GM20000 (cell line): ENCODE results near the gene SH3GLB2.
A peak's percentile ranks its signal among the peaks of the same experiment; 100 is the strongest.

Experiments
- DNase-seq: peaks from one replicate; pipeline ENCODE4 v3.0.0; 2012; ENCODE audit warnings: low spot score
- TF ChIP-seq, protein P1 (sequence below): IDR thresholded peaks from 2 replicates; pipeline ENCODE4 v1.5.1; 2012; ENCODE audit warnings: mild to moderate bottlenecking, control low read depth; ENCODE audit errors: extremely low read depth, missing control alignments

SH3GLB2 gene

DNA sequence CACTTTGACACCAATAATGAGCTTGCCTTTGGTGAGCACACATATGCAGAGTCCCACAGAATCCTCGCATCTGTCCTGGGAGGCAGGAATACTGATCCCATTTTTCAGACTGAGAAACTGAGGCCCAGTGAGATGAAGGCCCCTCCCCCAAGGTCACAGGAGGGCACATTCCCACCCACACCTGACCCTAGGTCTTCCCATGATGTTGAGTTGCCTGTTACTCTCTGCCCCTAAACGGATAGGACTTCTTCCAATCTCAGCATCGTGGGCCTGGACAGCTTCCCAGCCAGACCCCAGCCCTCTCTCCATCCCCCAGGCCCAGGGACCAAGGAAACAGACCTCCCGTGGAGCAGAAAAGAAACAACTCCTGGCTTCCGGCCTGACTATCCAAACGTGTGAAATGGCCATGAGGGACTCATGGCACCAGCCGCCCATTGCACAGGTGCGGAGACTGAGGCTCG is 877 bp downstream of the SH3GLB2 start:
- no peak for DNase-seq
- TF ChIP-seq, protein P1, sequence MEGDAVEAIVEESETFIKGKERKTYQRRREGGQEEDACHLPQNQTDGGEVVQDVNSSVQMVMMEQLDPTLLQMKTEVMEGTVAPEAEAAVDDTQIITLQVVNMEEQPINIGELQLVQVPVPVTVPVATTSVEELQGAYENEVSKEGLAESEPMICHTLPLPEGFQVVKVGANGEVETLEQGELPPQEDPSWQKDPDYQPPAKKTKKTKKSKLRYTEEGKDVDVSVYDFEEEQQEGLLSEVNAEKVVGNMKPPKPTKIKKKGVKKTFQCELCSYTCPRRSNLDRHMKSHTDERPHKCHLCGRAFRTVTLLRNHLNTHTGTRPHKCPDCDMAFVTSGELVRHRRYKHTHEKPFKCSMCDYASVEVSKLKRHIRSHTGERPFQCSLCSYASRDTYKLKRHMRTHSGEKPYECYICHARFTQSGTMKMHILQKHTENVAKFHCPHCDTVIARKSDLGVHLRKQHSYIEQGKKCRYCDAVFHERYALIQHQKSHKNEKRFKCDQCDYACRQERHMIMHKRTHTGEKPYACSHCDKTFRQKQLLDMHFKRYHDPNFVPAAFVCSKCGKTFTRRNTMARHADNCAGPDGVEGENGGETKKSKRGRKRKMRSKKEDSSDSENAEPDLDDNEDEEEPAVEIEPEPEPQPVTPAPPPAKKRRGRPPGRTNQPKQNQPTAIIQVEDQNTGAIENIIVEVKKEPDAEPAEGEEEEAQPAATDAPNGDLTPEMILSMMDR: no peak

DNA sequence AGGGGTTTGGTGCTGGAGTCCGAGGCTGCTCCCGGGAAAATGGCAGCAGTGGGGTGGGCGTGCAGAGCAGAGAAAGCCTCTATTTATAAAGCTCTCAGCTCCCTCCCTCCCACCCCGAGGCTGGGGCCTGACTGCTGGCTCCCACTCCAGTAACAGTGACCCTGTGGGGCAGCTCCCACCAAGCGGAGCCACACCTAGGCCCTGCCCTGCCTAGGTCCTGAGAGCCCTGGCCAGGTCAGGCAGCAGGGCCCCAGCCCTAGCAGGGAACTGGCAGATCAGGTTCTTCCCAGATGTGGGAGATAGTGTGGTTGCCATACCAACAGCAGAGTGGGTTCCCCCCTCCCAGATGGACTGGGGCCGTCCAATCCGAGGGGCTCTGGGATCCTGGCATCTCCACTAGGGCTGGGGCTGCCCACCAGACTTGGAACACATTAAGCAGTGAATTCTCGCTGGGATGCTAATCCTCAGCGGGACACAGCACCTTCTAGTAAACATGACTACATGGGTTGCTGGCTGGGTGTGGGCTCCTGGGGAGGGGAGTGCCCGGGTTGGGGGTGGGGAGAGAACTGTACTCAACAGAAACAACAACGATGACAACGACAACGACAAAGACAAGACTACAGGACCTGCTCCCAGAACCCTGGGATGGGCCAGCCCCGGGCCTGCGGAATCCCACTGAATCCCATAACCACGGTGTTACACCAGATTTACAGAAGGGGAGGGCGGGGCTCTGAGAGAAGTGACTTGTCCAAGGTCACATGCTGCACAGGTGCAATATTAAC is 1.5 kb downstream of the SH3GLB2 start:
- no peak for DNase-seq
- TF ChIP-seq, protein P1: no peak

DNA sequence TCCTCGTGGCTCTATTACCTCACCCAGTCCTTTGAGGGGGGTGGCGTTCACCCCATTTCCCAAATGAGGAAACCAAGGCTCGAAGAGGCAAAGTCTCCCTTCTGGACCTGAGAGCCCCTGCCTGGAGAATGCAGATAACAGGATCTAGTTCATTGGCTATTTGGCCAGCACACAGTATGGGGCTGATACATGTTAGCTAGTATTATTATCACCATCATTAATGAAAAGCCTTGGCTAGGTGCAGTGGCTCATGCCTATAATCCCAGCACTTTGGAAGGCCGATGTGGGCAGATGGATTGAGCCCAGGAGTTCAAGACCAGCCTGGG is 4.3 kb downstream of the SH3GLB2 start:
- DNase-seq: no peak
- TF ChIP-seq, protein P1: no peak

DNA sequence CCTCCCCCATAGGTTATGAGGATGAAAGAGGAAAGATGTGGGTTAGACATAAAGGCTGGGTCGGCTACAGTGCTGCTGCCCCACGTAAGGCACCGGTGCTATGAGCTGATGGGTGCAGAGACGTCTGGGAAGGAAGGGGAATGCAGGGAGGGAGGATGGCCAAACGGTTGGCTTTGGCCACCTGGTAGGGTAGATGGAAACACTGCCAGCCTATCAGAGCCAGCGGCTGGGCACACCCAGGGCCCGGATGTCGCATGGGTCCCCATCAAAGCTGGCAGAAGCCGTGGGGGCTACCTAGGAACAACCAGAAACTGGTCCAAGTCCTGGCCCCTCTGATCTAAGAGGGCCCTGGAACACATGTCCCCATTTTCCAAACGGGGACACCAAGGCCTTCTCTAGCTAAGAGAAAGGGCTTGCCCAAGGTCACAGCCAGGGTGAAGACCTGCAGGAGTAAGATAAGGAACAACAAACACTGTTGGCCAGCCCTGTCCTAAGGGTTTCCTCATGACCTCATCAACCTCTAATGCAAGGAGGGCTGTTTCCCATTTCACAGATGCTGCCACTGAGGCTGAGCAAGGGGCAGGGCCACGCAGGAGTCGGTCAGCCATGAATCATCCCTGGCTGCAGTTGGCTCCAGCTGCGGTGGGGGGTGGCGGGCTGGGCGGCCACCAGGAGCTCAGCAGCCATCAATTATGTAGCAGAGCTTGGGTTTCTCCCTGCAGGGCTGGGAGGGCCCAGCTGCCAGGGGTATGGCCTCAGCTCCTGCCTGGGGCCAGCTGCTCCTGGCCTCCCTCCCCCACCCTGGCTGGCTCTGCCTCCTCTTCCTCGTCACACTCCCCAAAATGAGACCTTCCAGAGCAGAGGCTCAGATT is 4.9 kb downstream of the SH3GLB2 start:
- TF ChIP-seq, protein P1: no peak
- DNase-seq: no peak

DNA sequence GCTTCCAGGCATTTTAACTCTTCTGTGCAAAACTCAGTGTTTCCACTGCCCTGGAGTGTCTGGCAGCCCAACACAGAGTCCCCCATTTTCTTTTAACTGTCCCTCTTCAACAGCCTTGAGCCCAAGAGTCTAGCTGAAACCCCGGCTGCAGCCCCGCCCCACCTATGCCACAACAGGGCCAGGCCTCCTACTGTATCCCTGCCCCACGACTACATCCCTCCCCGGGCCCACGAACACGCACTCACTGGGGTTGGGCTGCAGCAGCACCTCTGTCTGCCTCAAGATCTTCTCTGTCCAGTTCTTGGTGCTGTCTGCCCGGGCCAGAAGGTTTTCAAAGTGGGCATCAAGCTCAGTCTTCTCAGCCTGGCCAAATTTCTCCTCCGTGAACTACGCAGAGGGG is 6.1 kb downstream of the SH3GLB2 start:
- TF ChIP-seq, protein P1: no peak

DNA sequence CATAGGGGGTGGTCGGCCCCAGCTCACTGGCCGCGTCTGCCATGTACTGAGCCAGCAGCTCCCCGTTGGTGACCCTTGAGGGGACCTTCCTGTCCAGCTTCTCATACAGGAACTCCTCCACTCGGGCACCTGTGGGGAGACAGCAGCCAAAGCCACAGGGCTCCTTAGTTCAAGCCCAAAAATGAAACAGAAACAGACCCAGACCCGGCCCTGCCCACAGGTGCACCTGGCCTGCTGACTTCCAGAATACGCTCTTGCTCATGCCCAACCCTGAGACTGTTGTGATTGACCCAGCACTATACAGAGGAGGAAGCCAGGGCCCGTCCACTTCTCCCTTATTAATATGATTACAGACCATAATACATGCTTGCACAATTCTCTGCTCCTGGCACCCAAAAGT is 7.0 kb downstream of the SH3GLB2 start:
- peak; percentile 75 for DNase-seq
- TF ChIP-seq, protein P1: no peak

More for the DNA sequence above, 6.1 kb downstream of the SH3GLB2 start:
- no peak for DNase-seq

DNA sequence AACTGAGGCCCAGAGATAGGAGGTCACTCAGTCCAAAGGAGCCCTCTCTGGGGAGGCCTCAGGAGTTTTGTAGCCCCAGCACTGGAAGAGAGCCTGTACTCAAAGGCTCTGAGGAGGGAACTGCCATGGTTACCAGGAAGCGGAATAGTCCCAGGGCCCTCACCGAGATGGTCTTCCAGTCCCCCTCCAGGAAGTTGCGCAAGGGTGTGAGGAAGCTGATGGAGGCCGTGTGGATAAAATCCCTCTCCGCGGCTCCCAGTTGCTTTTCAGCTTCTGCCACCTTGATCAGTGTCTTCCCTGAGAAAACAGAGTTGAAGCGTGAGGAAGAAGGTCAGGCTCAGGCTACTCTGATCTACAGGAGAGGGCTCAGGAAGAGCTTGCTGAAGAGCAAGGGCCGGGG is 13.5 kb downstream of the SH3GLB2 start:
- TF ChIP-seq, protein P1: no peak
- DNase-seq: no peak
